ENCODE data around the gene MLH1. TPM values are rescaled to one million over a fixed set of nuclear protein-coding genes. Genes with fewer than 3 reads are reported as not detected.
A peak's percentile ranks its signal among the peaks of the same experiment; 100 is the strongest.

Gene MLH1
- polyA plus RNA-seq, 4 donors, result 44.2 to 56.8 (median 49.9) TPM

- DNase-seq (ENCODE audit: low read depth in 4 of 4, low spot score in 3 of 4), result no peak
Measured at GRCh38 chr3:36972163-36972562, 21.2 kb upstream of the MLH1 start.

GRCh38 chr3:36973139-36973538 lies 20.2 kb upstream of the MLH1 start:
- DNase-seq (ENCODE audit: low read depth in 4 of 4, low spot score in 3 of 4), result no peak

- no peak for DNase-seq (ENCODE audit: low read depth in 4 of 4, low spot score in 3 of 4)
Measured at GRCh38 chr3:36981006-36981405, 12.3 kb upstream of the MLH1 start.

GRCh38 chr3:36988356-36988755 lies 5.0 kb upstream of the MLH1 start:
- DNase-seq (ENCODE audit: low read depth in 4 of 4, low spot score in 3 of 4), result no peak

GRCh38 chr3:36989005-36989404 lies 4.3 kb upstream of the MLH1 start:
- no peak for DNase-seq (ENCODE audit: low read depth in 4 of 4, low spot score in 3 of 4)

GRCh38 chr3:36989568-36989967 lies 3.8 kb upstream of the MLH1 start:
- DNase-seq (ENCODE audit: low read depth in 4 of 4, low spot score in 3 of 4), result no peak

- DNase-seq (ENCODE audit: low read depth in 4 of 4, low spot score in 3 of 4), result no peak
Measured at GRCh38 chr3:36991147-36991546, 2.2 kb upstream of the MLH1 start.

- peak in 3 of 4 donors; percentile 22 to 55 (median 40) for DNase-seq (ENCODE audit: low read depth in 4 of 4, low spot score in 3 of 4)
Measured at GRCh38 chr3:36991923-36992805, 1.2 kb upstream of the MLH1 start.

- no peak for DNase-seq (ENCODE audit: low read depth in 4 of 4, low spot score in 3 of 4)
Measured at GRCh38 chr3:36992806-36993325, 452 bp upstream of the MLH1 start, which contains the start of gene EPM2AIP1. EPM2AIP1 (minus strand) TSS chr3:36993131; CDS start chr3:36993077, 54 bp downstream.

- DNase-seq (ENCODE audit: low read depth in 4 of 4, low spot score in 3 of 4), result no peak
Measured at GRCh38 chr3:37014620-37015019, 21.3 kb downstream of the MLH1 start.

GRCh38 chr3:37015642-37016041 lies 22.3 kb downstream of the MLH1 start:
- DNase-seq (ENCODE audit: low read depth in 4 of 4, low spot score in 3 of 4), result no peak

- DNase-seq (ENCODE audit: low read depth in 4 of 4, low spot score in 3 of 4), result no peak
Measured at GRCh38 chr3:37016903-37017302, 23.6 kb downstream of the MLH1 start.

GRCh38 chr3:37017683-37018082 lies 24.4 kb downstream of the MLH1 start:
- no peak for DNase-seq (ENCODE audit: low read depth in 4 of 4, low spot score in 3 of 4)

GRCh38 chr3:37024092-37024491 lies 30.8 kb downstream of the MLH1 start:
- no peak for DNase-seq (ENCODE audit: low read depth in 4 of 4, low spot score in 3 of 4)

GRCh38 chr3:37024820-37025405 lies 31.6 kb downstream of the MLH1 start:
- no peak for DNase-seq (ENCODE audit: low read depth in 4 of 4, low spot score in 3 of 4)

GRCh38 chr3:37025561-37026335 lies 32.4 kb downstream of the MLH1 start:
- DNase-seq (ENCODE audit: low read depth in 4 of 4, low spot score in 3 of 4), result no peak

GRCh38 chr3:37026851-37027250 lies 33.5 kb downstream of the MLH1 start:
- no peak for DNase-seq (ENCODE audit: low read depth in 4 of 4, low spot score in 3 of 4)

- DNase-seq (ENCODE audit: low read depth in 4 of 4, low spot score in 3 of 4), result no peak
Measured at GRCh38 chr3:37028329-37028728, 35.0 kb downstream of the MLH1 start.

- no peak for DNase-seq (ENCODE audit: low read depth in 4 of 4, low spot score in 3 of 4)
Measured at GRCh38 chr3:37029111-37029510, 35.8 kb downstream of the MLH1 start.

GRCh38 chr3:37029516-37030163 lies 36.3 kb downstream of the MLH1 start:
- DNase-seq (ENCODE audit: low read depth in 4 of 4, low spot score in 3 of 4), result no peak

GRCh38 chr3:37030588-37030987 lies 37.3 kb downstream of the MLH1 start:
- no peak for DNase-seq (ENCODE audit: low read depth in 4 of 4, low spot score in 3 of 4)
